SW480 (cell line): ENCODE measurements around the gene VEZF1.

Experiments
- DNase-seq: peaks from one replicate; pipeline ENCODE4 v3.0.0-alpha.2; 2016; ENCODE audit warnings: low spot score

Gene VEZF1

DNA sequence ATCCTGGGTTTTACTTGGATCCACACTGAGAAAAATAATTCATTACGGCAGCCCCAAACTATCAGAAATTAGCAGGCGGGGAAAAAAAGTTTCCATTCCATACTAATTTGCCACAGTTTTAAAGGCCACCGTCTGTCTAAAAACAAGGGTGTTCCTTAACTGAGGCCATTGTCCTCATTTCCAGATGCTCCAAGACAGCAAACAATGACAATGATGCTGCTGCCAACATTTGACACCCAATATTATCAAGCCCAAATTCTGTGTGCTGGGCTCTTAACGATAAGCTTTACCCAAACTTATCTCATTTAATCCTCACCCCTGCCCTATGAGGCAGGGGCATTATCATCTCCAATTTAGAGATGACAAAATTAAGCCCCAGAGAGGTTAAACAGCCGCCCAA, 59.1 kb downstream of the VEZF1 start:
- DNase-seq, result no peak

DNA sequence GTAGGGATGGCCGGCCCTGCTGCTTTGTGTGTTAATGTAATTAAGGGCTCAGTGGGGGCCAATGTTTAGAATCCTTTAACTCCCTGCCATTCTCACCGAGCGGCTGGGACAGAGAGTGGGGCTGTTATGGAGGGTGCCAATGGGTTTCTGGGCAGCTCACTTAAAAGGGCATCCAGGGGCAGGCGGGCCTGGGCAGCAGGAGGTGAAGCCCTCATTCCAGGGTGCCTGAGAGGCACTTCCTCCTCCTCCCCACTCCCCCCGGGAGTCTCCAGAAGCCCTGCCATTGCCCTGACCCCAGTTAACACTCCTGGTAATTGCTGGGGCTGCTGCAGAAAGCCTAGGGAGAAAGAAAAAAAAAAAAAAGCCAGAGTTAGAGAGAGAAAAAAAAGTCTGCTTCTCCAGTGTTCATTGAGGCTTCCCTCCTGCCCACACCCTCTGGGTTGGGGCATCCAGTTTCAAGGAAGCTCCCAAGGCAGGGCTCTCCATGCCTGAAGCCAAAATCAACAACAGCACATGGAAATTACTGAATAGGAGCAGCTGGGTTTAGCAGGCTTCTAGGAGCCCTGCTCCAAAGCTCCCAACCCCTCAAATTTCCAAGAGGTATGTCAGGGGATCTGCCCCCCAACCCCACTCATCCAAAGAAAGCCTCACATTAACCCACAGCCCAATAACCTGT, 60.9 kb downstream of the VEZF1 start:
- DNase-seq, result no peak

DNA sequence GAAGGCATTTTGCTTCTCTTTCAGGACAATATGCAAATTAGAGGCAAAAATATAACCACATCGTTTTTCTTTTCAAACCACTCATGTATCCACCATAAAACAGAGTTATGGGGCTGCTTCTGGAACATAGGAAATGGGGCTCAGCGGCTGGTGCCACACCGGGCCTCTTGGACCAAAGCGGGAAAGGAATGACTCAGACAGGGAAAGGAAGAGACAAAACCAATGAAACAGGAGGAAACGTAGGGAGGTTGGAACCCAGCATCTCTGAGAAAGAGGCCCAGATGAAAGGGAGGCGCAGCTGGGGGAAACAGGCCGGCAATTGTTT, 61.4 kb downstream of the VEZF1 start:
- DNase-seq, result no peak

DNA sequence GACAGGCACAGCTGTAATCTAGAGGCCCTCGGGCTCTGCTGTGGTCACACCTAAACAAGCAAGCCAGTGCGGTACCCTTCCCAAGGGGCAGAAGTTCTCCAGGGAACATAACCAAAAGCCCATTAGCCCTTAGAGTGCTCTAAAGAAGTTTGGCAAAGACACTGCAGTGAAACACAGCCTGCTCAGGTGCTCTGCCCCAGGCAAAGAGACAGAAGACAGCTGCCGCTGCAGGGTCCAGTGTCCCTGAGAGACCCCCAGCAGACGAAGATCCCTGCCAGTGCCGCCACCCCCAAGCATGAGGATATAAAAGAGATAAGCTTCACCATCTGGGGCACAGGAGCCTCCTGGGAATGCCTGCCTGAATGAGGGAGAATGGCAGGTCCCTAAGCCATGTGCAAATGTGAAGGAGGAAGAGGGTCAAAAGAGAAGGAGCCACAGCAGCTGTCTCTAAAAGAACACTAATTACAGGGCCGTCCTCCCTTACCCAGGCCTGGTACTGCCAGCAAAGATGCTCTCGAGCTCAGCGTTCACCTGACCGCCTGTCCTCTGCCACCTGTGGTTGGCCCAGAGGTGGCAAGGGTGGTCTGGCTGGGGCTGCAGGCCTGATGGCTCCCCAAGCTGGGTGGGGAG, 62.6 kb downstream of the VEZF1 start:
- no peak for DNase-seq

DNA sequence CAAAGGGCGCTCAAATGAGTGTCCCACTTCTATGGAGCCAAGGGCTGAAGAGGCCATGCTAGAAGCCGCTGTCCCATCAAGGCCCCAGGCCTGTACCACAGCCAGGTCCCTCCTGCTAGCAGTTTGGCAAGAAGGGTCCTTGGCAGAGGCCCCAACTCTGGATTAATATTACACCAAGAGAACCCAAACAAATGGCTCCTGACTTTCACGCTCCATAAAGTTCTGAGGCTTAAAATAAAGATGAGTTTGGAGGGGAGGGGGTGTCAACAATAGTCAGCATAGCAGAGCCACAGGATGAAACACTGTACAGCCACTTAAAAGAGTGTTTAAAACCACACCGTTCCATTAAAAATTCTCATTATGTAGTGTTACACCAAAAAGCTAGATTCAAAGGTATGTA, 63.4 kb downstream of the VEZF1 start:
- DNase-seq, result no peak
